HEK293 (cell line): Measurements from ENCODE around the gene CDT1.

Experiments used
- PRDM1 ChIP-seq: fragments of 450-650 bp; formaldehyde crosslinking; IDR thresholded peaks from 2 replicates; pipeline ENCODE4; 2016; ENCODE audit warnings: missing biosample characterization, missing genetic modification characterization
- SETDB1 ChIP-seq: IDR thresholded peaks from one replicate; pipeline ENCODE4 v1.6.1; 2017; ENCODE audit warnings: mild to moderate bottlenecking, low read length, moderate library complexity, mixed read lengths; ENCODE audit not compliant: insufficient read length
- ZBTB21 ChIP-seq: fragments of 450-650 bp; formaldehyde crosslinking; IDR thresholded peaks from 2 replicates; pipeline ENCODE4 v1.5.1; 2017; ENCODE audit warnings: missing biosample characterization, missing genetic modification characterization
- TF ChIP-seq, protein P1 (sequence below): fragments of 450-650 bp; formaldehyde crosslinking; IDR thresholded peaks from 2 replicates; pipeline ENCODE4 v1.5.1; 2016; ENCODE audit warnings: missing biosample characterization, missing genetic modification characterization

DNA sequence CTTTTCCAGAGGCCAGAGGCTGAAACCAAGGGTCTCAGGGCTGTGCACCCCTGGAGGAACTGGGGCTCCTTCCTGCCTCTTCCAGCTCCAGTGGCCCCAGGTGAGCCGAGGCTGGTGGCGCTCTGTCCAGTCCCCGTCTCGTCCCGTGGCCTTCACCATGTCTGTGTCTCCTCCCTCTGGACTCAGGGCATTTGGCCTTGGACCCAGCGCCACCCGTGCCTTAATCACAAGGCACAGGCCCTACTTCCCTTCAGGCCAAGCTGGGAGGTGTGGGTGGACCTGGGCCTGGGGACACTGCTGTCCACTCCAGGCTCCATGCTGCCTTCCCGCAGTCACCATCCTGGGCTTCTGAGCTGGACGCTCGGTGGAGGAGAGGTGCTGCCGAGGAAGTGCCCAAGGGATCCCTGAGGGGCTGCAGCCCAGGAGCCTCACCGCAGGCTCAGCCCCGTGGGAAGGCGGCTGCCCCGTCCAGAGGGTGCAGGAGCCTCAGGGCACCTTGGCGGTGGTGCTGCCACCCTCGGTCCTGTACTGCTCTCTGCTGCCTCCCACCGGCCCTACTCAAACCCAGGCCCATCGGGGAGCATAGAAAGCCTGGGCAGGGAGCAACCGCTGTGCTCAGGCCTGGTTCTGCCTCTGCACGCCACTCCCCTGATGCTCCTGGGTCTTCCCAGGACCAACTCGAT, 17.7 kb downstream of the CDT1 start:
- TF ChIP-seq, protein P1, sequence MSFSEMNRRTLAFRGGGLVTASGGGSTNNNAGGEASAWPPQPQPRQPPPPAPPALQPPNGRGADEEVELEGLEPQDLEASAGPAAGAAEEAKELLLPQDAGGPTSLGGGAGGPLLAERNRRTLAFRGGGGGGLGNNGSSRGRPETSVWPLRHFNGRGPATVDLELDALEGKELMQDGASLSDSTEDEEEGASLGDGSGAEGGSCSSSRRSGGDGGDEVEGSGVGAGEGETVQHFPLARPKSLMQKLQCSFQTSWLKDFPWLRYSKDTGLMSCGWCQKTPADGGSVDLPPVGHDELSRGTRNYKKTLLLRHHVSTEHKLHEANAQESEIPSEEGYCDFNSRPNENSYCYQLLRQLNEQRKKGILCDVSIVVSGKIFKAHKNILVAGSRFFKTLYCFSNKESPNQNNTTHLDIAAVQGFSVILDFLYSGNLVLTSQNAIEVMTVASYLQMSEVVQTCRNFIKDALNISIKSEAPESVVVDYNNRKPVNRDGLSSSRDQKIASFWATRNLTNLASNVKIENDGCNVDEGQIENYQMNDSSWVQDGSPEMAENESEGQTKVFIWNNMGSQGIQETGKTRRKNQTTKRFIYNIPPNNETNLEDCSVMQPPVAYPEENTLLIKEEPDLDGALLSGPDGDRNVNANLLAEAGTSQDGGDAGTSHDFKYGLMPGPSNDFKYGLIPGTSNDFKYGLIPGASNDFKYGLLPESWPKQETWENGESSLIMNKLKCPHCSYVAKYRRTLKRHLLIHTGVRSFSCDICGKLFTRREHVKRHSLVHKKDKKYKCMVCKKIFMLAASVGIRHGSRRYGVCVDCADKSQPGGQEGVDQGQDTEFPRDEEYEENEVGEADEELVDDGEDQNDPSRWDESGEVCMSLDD (tag by site-specific recombination): no peak
- TF ChIP-seq ZBTB21 (tag by site-specific recombination) (no peak), SETDB1 (no peak), PRDM1 (no peak)
